HG03159 (cell line): Measurements from ENCODE around the gene TRPC4AP.
"Not testable (repeated sequence)": the region's sequence is repeated elsewhere in the genome, so short reads cannot be mapped to it uniquely, and the experiment has no call there.

Experiments
- ATAC-seq: cut with Tn5 transposase; IDR thresholded peaks from one replicate; pipeline ENCODE4 v1.9.1; 2021; ENCODE audit warnings: mild to moderate bottlenecking, moderate library complexity; ENCODE audit not compliant: unreplicated experiment

TRPC4AP gene

DNA sequence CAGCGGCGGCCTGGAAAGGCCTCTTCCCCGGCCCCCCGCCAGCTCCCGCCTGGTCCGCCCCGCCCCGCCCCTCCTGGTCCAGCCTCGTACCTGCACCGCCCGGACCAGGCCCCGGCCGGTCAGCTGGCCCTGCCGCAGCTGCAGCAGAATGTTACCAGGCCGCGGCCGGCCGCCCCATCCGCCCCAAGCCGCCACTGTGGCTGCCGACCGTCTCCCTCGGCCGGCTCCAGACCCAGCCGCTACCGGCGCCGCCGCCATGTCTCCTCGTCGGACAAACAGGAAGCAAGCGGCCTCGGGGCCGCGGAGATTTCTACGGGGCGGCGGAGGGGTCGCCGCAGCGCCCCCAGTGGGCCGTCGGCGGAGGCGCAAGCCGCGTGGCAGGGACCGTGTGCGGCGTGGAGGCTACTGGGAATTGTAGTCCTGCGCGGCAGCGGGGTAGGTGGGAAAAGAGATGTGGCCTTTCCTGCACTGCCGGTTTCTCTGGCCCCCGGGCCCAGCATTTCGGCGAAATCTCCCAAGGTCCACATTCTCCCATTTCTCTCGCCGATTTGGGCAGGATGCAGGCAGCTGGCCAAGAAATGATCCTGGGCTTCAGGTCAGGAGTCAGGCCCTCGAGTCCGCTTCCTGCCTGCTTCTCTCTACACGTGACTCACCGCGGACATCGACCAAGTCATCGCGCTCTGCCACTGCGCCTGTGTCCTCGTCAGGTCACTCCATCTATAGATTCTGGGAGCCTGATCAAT is at the start of gene TRPC4AP:
TSS of gene TRPC4AP (minus strand) at position 284 of the 743 bp plus-strand sequence. CDS start at position 258, 26 bp downstream.
- ATAC-seq, result peak; percentile 91

DNA sequence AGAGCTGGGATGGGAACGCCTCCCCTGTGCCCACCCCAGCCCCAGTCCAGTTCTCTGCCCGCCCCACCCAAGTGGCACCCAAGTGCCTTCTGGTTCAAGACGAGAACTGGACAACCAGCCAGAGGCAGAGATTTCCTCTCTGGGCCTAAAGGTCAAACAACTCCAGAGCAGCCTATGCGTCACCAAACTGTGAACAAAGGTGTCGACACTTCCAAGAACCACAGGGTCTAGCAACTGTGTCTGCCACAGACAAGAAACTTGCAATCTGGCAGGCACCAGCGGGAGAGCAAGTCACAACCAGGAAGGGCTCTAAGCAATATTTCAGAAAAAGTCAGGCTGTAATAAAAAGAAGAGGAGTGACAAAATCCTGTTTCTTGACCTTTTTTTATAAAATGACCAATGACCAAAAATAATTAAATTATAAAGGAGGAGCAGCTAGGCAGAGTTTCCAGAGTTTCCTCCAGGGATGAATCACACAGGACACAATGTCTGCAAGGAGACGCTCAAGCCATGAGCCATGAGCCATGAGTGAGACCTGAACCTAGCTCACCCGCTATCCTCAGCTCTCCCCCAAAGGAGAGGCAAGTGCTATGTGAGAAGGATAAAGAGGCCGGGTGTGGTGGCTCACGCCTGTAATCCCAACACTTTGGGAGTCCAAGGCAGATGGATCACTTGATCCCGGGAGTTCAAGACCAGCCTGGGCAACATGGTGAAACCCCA is 43.4 kb upstream of the TRPC4AP start:
- no peak for ATAC-seq

- ATAC-seq, result no peak
These were observed 42.3 kb upstream of the TRPC4AP start for GRCh38 chr20:35134880-35135279.

DNA sequence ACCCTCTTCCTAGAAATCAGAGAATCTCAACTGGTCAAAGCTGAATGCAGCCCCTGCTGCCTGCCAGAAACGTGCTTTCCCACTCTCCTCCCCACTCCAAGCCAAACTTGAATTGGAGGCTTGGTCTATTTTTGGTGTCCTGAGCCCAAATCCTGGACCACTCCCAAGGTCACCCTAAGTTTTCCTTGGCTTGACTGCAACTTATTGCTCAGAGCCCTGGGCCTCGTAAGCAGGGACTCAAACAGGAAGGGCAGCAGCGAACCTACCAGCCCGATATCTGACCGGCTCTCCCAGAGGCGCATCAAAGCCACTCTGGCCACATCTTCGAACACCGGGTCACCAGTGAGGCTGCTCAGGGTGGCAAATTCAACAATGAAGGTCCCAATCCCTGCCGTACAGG is 41.9 kb upstream of the TRPC4AP start:
- ATAC-seq, result no peak

DNA sequence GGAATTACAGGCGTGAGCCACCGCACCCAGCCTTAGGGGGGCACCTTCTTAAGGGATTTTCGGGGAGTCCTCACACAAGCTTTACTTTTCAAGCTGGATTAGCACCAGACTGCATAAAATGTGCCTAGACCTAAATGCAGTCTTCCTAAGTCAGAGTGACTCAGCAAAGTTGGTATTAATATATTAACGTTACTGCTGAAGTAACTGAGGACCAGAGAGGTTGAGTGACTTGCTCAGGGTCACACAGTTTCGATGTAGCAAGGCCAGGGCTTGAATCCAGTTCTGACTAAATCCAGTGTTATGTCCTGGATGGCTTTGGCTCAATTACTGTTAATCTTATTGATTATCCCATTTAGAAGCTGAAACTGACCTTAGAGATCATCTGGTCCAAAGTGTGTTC is 41.1 kb upstream of the TRPC4AP start:
- ATAC-seq, result no peak

GRCh38 chr20:35133031-35133430 is 40.4 kb upstream of the TRPC4AP start:
- ATAC-seq, result no peak

- ATAC-seq, result no peak
These were observed 39.3 kb upstream of the TRPC4AP start for GRCh38 chr20:35131934-35132333.

DNA sequence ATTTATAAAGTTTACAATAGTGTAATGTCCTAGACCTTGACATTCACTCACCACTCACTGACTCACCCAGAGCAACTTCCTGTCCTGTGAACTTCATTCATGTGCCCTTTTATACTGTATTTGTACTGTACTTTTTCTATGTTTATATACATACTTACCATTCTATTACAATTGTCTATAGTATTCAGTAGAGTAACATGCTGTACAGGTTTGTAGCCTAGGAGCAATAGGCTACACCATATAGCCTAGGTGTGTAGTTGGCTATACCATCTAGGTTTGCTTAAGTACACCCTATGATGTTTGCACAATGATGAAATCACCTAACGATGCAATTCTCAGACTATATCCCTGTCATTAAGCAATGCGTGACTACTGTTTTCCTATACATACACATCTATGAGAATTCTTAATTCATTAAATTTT is 37.1 kb upstream of the TRPC4AP start:
- no peak for ATAC-seq

GRCh38 chr20:35125753-35126152 is 33.1 kb upstream of the TRPC4AP start:
- no peak for ATAC-seq

GRCh38 chr20:35122756-35123405 is 30.3 kb upstream of the TRPC4AP start:
- no peak for ATAC-seq

- ATAC-seq, result no peak
These were observed 28.6 kb upstream of the TRPC4AP start for GRCh38 chr20:35121186-35121585.

- no peak for ATAC-seq
These were observed 27.6 kb upstream of the TRPC4AP start for GRCh38 chr20:35120012-35120701.

DNA sequence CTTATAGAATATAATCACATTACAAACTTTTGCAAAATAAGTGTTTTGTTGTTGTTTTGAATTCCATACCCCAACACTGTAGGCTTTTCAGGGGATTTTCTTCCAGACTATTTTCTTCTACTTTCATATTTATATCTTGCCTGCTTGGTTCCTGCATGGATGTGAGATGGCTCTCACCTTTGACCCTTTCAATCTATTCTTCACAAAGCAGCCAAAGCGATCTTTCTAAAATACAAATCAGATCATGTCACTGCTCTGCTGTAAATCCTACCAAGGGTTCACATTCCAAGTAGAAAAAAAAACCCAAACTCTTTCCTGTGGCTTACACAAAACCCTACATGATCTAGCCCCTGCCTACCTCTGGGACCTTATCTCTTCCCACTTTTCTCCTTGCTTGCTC is 25.0 kb upstream of the TRPC4AP start:
- no peak for ATAC-seq

DNA sequence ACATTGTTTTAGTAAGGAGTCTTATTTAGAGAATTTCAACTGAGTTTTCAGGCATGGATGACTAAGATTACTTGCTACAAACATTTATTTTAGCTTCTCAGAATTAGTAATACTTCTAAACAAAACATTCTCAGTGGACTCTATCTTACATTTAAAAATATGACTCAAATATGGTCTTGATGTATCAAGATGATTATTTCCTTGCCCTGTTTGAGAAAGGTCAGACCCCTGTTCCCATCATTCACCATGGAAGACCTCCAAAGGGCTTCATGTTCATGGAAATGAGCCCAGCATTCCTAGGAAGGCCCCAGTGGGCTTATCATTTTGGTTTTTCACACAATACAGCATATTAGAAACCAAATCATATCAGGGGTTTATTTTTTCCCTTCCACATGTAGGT is 24.6 kb upstream of the TRPC4AP start:
- no peak for ATAC-seq

DNA sequence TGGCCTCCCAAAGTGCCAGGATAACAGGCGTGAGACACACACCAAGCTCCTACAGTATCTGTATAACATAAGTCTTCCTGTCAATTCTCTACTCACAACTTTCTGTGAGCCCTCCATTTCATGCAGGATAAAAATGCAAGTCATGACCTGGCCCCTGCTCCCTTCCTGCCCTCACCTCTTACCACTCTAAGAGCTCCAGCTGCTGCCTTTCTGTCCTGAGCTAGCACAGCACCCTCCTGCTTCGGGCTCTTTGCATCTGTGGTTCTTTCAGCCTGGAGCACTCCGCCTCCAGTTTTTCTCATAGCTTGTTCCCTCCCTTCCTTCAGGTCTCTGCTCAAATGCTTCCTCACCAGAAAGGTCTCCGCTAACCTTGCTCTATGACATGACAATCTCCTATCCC is 23.7 kb upstream of the TRPC4AP start:
- ATAC-seq, result no peak

GRCh38 chr20:35115606-35116005 is 23.0 kb upstream of the TRPC4AP start:
- ATAC-seq, result no peak

- not testable (repeated sequence) for ATAC-seq
These were observed 19.7 kb upstream of the TRPC4AP start for GRCh38 chr20:35112276-35112675.

DNA sequence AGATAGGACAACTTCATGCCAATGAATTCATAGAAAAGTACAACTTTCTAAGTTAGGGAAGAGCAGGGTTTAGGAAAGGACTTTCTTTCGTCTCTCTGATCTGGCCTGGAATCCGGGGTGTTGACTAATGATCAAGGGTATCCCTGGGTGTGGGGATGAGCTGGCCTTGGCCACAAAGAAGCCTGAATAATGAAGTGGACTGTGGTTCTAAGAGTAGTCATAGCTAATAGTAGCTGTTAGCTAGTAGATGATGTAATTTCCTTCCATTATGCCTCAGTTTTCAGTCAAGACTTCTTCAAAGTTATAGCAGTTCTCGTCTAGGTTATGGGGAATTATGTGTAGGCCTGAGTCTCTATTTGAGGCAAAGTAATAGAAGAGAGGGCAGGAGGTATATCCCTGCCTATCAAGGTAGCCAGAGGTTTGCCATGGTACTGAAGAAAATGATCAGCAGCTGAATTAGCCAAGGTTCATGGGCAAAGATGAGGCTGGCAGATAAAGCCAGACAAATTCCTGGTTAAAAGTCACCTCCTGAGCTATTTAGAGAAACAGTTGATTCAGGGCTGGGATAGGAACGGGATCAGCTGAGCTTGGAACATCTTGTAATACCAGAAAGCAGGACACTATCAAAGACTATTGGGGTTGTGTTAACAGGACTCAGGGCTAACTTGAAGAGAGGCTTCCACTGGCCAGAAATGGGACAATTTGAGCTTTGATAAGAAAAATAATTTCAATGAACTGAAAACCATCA is 18.7 kb upstream of the TRPC4AP start:
- no peak for ATAC-seq

DNA sequence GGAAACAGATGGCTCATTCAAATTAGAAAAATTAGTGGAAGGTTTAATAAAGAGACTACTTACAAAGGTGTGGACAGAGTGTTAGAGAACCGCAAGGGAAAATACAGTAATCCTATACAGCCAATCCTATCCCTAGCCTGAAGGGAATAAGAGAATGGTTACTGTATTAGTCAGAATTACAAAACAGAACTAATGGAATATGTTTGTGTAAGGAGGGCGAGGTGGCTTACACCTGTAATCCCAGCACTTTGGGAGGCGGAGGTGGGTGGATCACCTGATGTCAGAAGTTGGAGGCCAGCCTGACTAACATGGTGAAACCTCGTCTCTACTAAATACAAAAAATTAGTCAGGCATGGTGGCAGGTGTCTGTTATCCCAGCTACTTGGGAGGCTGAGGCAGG is 16.3 kb upstream of the TRPC4AP start:
- no peak for ATAC-seq

DNA sequence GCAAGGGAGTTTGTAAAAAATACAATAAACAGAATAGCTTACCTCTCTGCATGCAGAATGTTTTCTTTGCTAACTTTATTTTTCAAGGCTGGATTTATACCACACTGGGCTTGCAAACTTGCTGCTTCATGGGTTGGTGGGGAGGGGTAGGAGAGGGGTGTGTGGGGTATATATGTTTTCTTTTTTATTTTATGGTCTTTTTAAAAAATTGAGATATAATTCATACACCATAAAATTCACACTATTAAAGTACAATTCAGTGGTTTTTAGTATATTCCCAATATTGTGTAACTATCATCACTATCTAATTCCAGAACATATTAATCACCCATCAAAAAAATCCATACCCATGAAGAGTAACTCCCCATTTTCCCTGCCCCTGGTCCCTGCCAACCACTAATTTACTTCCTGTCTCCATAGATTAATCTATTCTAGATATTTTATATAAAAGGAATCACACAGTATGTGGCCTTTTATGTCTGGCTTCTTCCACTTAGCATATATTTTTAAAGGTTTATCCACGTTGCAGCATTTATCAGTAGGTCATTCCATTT is 14.3 kb upstream of the TRPC4AP start:
- no peak for ATAC-seq
